H54 (cell line): ENCODE data around the gene KCNJ5.

Experiments used
- DNase-seq: peaks from one replicate; pipeline ENCODE4 v3.0.0; 2011; ENCODE audit warnings: low spot score, mixed read lengths; ENCODE audit not compliant: insufficient read length
- FAIRE-seq: peaks from 3 replicates; lab custom pipeline; 2011; peaks lifted over from hg19 to GRCh38; lab: Jason Lieb, UNC
- POLR2A ChIP-seq: IDR thresholded peaks from 2 replicates; pipeline ENCODE4 v1.6.1; 2011; ENCODE audit warnings: low read depth, mild to moderate bottlenecking, low read length

Gene KCNJ5

DNA sequence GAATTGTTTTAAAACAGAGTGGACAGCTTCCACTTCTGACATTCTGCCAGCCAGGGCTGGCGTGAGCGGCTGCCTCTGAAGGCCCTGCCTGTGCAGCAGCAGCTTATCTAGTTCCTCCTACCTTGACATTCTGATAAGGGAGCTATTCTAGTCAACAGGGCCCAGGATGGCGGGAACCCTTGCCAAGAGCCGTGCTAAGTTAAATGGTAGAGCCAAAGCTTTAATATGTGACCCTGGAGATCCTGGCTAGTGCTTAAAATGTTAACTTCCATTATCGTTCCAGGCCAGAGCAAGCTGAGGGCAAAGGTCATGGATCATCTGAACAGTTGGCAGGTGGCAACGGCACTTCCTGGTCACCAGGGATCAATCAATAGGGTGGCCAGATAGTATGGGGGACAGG is 3.5 kb downstream of the KCNJ5 start:
- FAIRE-seq, result no peak
- no peak for DNase-seq
- no peak for TF ChIP-seq POLR2A

- FAIRE-seq (no peak), DNase-seq (no peak)
- no peak for TF ChIP-seq POLR2A
These were observed 4.4 kb downstream of the KCNJ5 start for GRCh38 chr11:128895526-128895925.

DNA sequence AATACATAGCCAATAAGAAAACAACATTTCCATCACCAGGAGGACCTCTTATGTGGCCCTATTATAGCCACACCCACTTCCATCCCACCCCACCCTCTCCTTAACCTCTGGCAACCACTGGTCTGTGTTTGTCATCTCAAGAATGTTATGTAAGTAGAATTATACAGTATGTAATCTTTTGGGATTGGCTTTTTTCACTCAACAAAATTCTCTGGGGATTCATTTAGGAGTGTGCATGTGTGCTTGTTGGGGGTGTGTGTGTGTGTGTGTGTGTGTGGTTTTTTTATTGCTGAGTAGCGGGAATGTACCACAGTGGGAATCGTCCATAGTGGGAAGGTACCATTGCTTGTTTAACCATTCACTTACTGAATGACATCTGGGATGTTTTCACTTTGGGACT is 5.2 kb downstream of the KCNJ5 start:
- no peak for FAIRE-seq
- DNase-seq, result no peak
- TF ChIP-seq POLR2A, result no peak

- TF ChIP-seq POLR2A, result no peak
- FAIRE-seq, result no peak
- DNase-seq, result no peak
These were observed 6.7 kb downstream of the KCNJ5 start for GRCh38 chr11:128897826-128898225.

GRCh38 chr11:128898580-128899344 is 7.6 kb downstream of the KCNJ5 start:
- FAIRE-seq (no peak), DNase-seq (no peak)
- no peak for TF ChIP-seq POLR2A

DNA sequence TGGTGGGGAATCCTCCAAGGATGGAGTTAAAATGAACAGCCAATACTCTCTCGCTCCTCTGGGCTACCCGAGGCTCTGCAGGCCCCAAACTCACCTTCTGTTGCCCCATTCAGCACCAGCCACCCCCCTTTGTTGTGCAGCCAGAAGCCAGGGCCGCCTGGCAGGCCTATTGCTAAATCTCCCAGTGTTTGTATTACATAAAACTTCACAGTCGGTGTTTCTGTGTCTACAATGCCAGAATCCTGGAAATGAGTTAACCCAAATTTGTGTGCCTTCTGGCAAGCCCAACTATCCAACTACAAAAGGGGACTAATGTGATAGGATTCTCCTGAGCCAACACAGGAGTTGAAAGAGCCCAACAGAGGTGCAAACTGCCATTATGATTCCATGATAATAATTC is 9.3 kb downstream of the KCNJ5 start:
- DNase-seq, result no peak
- no peak for TF ChIP-seq POLR2A
- FAIRE-seq, result no peak

DNA sequence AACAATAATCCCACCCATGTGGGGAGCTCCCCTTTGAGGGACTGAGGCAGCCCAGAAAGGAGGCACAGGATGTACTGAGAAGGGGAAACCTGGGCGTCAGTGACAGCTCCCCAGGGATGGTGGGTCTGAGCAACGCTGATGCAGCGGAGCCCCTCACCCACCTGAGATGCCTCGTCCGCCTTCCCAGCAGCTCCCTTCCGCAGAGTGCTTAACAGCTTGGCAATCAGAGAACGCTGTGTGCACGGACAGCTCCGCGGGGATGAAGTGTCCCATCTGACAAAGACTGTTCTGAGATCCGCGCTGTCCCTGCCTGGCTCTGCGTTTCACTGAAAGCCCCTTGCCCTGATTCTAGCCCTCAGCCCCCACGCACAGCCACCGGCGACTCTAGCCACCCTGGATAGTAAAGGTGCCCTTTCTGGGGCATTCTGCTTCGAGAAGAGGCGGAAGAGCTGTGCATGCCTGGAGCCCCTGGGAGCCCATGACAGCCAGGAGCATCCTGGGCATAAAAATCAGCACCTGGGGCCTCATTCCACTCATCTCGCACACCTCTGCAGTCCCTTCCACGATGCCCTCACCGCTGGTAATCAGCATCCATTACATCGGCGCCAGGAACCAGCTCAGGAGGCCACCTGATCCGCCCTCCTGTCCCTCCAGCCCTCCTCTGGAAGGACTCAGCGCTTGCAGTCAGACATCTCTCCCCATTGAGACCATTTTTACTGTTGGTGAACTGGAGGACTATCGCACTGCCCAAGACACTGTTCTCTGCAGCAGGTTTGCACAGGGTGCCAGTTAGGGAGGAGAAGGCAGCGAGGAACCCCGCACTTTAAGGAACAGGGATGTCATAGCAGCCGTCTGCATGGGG is 10.7 kb downstream of the KCNJ5 start:
- TF ChIP-seq POLR2A, result no peak
- FAIRE-seq (no peak), DNase-seq (no peak)

GRCh38 chr11:128902515-128903066 is 11.4 kb downstream of the KCNJ5 start:
- no peak for TF ChIP-seq POLR2A
- FAIRE-seq (no peak), DNase-seq (no peak)

DNA sequence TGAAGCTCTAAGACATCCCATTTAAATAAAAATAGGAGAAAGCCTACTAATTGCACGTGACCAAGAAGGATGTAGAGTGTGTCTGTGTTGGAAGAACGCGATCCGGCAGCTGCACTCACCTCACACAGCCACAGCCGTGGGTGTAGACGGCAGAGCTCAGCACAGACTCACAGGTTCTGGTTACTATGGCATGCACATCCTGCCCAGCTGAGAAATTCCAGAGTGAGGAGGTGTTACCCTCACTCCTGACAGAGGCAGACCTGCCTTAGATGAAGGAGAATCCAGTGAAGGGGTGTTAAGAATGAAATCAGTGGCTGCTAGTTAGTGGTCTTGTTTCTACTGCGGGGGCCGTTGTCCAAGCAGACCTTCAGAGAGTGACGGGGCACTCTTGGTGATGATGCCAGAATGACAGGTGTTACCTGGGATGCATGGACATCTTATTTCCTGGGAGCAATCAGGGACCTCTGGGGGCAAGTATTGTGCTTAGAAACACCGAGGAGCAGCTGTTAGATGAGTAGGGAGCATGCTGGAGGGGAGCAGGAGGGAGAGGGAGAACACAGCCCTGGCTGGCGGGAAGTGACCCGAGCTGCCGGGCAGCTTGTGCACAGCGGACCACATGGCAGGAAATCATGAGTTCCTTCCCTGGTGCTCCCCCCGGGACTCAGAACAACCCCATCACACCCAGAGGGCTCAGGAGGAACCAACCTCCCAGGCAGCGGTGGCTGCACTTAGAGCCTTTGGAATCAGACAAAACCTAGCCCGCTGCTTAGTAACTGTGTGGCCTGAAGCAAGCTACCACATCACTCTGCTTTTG is 12.3 kb downstream of the KCNJ5 start:
- FAIRE-seq (no peak), DNase-seq (peak; percentile 40)
- no peak for TF ChIP-seq POLR2A

- no peak for TF ChIP-seq POLR2A
- DNase-seq, result no peak
- FAIRE-seq, result no peak
These were observed 13.1 kb downstream of the KCNJ5 start for GRCh38 chr11:128904303-128904655.

GRCh38 chr11:128904656-128905344 is 13.6 kb downstream of the KCNJ5 start:
- FAIRE-seq, result no peak
- DNase-seq, result peak; percentile 30

GRCh38 chr11:128905345-128906184 is 14.4 kb downstream of the KCNJ5 start:
- no peak for FAIRE-seq
- peak; percentile 50 for DNase-seq
- no peak for TF ChIP-seq POLR2A

More at GRCh38 chr11:128904656-128905344, 13.6 kb downstream of the KCNJ5 start:
- no peak for TF ChIP-seq POLR2A
